HG03196 (cell line): Measurements from ENCODE around the gene DDX49.

Source experiments
- ATAC-seq: cut with Tn5 transposase; IDR thresholded peaks from one replicate; pipeline ENCODE4 v1.9.1; 2021; ENCODE audit not compliant: unreplicated experiment

DDX49 gene

GRCh38 chr19:18919086-18919899 lies at the start of gene DDX49, which contains the start of gene COPE:
TSS of gene DDX49 (plus strand) at chr19:18919715. CDS start at chr19:18919742, 27 bp downstream.
TSS of gene COPE (minus strand) at chr19:18919387. CDS start at chr19:18919348, 39 bp downstream.
- peak; percentile 91 for ATAC-seq

DNA sequence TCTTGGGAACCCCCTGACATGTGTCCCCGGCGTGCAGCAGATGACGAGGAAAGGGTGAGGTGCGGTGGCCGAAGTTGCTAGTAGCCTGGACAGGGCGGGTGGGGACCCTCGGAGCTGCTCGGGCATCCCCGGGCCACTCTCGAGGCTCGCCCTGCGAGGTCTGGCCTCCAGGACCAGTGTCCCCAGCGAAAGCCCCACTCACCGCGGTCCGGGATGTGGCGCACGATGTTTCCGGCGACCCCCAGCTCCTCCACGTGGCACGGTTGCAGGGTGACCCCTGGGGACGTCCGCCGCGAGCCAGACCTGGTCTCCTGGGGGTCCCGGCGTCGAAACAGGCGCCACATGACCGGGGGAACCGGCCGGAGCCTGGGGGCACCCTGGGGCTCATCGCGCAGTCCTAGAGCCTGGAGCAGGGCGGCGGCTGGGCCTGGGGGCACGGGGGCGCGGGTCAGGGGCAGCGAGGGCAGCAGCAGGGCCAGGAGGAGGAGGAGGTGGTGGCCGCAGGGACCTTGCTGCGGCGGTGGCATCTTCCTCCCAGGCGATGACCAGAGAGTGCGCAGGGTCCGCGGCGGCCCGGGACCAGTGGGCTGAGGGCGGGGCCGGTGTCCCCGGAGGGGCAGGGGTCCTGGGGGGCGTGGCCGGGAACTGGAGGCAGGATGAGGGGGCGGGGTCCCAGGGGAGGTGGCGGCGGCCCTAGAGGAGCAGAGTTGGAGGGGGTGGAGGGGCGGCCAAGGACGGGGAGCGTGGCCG lies 49.6 kb upstream of the DDX49 start:
- ATAC-seq: no peak

DNA sequence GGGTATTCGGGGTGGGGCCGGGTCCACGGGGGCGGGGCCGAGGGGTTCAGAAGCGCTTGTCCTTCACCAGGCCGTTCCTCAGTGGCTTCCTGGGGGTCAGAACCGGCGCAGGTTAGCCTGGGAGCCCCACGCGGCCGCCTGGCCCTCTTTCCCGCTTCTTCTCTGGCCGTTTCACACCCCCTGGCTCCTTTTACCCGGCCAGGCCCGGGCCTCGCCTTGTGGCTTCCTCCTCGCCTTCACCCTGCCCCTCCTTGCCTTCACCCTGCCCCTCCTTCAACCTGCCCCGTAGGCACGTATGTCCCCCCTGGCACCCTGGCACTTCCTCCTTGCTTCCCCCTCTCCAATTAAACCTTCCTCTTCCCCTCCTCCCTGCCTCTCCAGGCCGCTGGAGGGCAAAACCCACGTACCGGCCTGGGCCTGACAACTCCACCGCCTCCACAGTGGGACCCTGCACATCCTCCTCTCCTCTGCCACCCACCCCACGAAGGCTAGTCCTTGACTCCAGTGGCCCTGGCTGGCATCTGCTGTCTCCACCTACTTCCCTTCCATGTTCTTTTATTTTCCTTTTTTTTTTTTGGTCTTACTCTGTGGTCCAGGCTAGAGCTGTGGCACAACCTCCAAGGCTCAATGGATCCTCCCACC lies 48.9 kb upstream of the DDX49 start:
- no peak for ATAC-seq

- no peak for ATAC-seq
Measured at GRCh38 chr19:18871543-18871942, 48.0 kb upstream of the DDX49 start.

DNA sequence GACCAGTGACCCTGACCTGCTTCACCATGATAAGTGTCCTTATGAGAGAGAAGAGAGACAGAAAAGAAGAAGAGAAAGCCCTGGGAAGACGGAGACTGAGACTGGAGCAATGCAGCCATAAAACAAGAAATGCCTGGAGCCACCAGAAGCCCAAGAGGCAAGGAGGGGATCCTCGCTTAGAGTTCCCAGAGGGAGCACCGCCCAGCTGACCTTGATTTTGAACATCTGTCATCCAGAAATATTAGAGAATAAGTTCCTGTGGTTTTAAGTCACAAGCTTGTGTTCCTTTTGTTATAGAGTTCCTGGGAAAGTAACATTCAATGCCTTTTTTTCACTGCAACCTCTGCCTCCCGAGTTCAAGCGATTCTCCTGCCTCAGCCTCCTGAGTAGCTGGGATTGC lies 43.8 kb upstream of the DDX49 start:
- ATAC-seq: no peak

GRCh38 chr19:18876865-18877264 lies 42.6 kb upstream of the DDX49 start:
- no peak for ATAC-seq

DNA sequence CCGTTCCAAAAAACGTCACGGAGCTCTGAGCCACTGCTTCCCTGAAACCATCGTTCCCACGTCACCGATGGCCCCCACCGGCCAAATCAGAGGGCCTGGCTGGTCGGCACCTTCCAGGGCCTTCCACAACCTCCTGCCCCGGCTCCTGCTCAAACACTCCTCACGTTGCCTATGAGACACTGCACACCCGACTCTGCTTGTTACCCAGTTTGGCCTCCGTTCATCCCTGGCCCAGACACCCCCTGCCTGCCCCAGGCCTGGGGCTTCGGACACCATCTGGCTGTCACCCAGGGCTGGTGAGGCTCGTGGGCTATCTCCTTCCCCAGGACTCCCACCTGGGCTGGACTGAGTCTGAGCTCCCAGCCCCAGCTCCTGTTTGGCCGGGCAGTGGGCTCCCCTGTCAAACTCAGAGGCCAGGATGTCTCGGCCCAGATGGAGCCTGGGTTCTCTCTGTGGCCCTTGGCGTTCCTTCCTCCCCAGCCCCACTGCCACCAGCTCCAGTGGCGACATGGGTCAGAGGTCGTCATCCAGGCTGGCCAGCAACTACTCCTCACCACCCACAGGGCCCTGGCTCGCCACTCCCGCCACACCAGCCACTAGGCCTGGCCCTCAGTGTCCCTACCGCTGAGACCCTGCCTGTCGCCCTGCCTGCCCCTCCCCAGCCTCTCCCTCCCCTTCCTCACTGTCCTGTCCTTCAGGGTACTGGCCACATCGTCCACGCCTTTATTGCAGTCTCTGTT lies 41.3 kb upstream of the DDX49 start:
- ATAC-seq: no peak

DNA sequence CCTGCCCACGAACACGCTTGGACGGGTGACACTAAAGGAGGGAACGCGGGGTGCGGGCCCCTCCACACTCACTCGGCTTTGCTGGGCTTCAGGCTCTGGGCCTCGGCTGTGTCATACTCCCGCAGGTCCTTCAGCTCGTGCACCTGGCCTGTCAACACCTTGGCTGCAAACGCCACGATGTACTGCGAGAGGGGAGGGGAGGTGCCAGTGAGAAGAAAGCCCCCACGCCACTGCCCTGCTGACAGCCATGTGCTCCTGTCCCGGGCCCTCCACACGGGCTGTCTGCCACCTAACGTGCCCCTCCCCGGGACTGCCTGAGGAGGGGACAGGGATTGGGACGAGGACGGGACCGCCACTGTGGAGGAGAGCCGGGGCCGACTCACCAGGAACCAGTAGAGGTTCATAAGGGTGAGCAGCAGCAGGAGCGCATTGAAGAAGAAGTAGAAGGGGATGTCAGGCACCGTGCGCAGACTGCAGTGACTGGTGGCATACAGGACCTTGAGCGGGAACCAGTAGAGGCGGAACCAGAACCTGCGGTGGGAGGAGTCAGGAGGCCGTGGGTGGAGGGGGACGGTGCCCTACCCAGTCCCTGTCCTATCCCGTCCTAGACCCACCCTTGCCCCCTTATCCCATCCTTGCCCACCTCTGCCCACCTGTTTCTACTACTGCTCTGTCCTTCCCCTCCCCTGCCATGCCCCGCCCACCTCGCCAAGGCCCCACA lies 40.5 kb upstream of the DDX49 start:
- ATAC-seq: no peak

DNA sequence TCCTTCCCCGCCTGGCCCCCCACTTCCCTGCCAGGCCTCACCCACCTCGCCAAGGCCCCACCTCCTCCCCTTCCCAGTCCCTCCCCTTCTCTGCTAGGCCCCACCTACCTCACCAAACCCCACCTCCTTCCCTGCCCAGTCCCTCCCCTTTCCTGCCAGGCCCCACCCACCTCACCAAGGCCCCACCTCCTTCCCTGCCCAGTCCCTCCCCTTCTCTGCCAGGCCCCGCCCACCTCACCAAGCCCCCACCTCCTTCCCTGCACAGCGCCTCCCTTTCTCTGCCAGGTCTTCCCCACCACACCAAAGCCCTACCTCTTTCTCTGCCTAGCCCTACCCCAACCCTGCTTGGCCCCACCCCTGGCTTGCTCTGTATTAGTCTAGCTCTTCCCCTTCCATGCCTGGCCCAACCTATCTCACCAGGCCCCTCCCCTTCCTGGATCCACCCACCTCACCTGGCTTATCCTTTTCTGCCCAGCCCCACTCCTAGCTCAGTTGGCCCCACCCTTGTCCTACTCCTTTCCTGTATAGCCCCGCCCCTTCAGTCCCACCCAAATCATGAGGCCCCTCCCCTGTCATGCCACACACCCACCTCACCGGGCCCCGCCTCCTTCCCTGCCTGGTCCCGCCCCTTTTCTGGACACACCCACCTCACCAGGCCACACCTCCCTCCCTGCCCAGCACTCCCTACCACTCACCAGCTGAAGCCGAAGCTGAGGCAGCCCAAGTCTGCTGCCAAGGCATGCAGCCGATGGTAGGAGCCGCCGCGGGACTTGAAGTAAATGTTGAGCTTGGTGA lies 39.7 kb upstream of the DDX49 start:
- ATAC-seq: no peak

DNA sequence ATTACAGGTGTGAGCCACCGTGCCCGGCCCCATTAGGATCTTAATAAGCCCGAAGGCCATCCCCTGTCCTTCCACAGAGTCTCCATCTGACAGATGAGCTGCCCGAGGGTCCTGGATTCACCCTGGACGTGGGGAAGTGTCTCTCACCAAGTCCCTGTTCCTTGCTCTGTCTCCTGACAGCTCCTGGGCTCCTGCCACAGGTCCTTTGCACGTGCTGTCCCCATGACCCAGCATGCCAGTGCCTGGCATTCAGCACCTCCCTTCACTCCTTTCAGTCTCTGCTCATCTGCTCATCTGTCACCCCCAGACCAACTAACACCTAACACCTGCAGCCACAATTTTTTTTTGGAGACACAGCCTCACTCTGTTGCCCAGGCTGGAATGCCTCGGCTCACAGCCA lies 38.0 kb upstream of the DDX49 start:
- ATAC-seq: no peak

- ATAC-seq: no peak
Measured at GRCh38 chr19:18883526-18884304, 35.8 kb upstream of the DDX49 start.

- no peak for ATAC-seq
Measured at GRCh38 chr19:18886972-18887371, 32.5 kb upstream of the DDX49 start.

DNA sequence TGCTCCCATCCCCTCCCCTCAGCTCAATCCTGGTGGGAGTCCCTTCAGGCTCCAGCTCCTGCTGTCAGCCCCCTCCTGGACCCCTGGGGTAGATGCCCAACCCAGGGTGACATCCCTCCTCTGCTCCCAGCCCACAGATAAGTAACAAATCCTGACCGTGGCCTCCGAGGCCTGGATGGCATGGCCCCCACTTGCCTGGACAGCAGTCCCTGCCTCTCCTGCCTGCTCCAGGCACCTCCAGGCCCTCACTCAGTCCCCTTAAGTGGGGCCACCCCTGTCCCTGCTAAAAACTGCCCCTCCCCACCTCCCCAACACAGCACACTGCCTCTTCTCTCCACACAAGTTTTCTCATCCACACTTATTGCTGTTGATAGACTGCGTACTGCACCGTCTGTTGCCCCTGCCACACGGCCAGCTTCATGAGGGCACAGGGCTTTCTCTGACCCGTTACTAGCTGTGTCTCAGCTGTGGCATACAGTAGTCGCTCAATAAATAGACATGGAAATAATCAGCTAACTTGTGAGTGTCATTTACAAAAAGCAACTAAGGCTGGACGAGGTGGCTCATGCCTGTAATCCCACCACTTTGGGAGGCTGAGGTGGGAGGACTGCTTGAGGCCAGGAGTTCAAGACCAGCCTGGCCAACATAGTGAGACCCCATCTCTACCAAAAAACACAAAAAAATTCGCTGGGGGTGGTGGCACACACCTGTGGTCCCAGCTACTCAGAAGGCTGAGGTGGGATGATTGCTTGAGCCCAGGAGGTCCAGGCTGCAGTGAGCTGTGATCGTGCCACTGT lies 29.4 kb upstream of the DDX49 start:
- no peak for ATAC-seq

- ATAC-seq: no peak
Measured at GRCh38 chr19:18893587-18894253, 25.8 kb upstream of the DDX49 start.

DNA sequence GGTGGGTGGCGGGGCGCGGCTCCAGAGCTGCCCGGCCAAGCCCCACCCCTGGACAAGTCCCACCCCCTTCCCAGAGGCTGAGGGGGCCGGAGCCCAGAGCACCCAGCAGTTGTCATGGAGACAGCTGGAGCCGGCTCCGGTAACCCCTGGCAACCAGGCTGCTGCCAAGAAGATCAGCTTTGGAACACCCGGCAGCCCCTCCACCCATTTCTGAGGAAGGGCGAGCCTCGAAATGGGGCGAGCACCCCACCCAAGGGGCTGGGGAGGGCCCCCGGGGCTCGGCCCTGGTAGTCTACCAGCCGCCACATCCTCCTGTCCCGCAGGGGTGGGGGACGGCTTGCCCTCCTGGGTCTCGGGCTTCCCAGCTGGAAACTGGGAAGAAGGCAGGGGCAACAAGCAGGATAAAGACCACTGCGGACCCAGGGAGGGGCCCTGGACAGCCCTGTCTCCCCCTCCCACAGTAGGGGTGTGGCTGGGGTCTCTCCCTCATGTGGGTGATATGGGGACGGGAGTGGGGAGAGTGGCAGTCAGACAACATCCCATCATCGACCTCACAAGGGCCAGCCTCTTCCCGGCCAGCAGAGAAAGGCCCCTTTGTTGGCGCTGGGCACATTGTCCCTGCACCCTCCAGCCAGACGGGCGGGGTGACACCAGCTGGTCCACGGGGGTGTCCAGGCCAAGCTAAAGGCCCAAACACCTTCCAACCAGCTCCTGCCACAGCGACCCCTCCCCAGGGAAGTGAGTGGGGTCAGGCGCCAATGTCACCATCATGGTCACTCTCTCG lies 25.1 kb upstream of the DDX49 start:
- no peak for ATAC-seq

- no peak for ATAC-seq
Measured at GRCh38 chr19:18895038-18895823, 24.3 kb upstream of the DDX49 start.
